Keratinocyte (primary cell): Measurements from ENCODE around the gene CTDSP2. TPM values are rescaled to one million over a fixed set of nuclear protein-coding genes. Genes with fewer than 3 reads are reported as not detected.

Experiments
- DNase-seq: peaks from one replicate; pipeline ENCODE4 v3.0.0-alpha.2; 2011; ENCODE audit warnings: low read depth, missing footprints, low spot score
- FAIRE-seq: peaks from 2 replicates; lab custom pipeline; 2011; peaks lifted over from hg19 to GRCh38; lab: Jason Lieb, UNC
- H2AFZ ChIP-seq: 2 replicates; pipeline ENCODE4 v1.6.0; 2012; ENCODE audit warnings: low read length, control low read depth, inconsistent platforms; ENCODE audit not compliant: control insufficient read depth
- H3K27ac ChIP-seq: 2 replicates; pipeline ENCODE4 v1.5.1; 2011; ENCODE audit warnings: low read length; ENCODE audit not compliant: control insufficient read depth, insufficient read depth
- H3K27me3 ChIP-seq: 3 replicates; pipeline ENCODE4 v1.6.0; 2011; ENCODE audit warnings: low read length; ENCODE audit not compliant: control insufficient read depth, insufficient read depth; ENCODE audit errors: extremely low read depth
- H3K36me3 ChIP-seq, 2 experiments: 2 replicates in 1 of 2; 3 replicates in 1 of 2; pipeline ENCODE4 v1.5.1; 2011; ENCODE audit warnings: low read length in 2 of 2, mild to moderate bottlenecking in 1 of 2; ENCODE audit not compliant: control insufficient read depth in 2 of 2, insufficient read depth in 2 of 2; ENCODE audit errors: extremely low read depth in 1 of 2
- H3K4me1 ChIP-seq: 3 replicates; pipeline ENCODE4 v1.5.1; 2011; ENCODE audit warnings: low read length; ENCODE audit not compliant: control insufficient read depth, insufficient read depth; ENCODE audit errors: extremely low read depth
- H3K4me2 ChIP-seq: 3 replicates; pipeline ENCODE4 v1.6.0; 2011; ENCODE audit warnings: low read depth, low read length; ENCODE audit not compliant: control insufficient read depth, insufficient read depth; ENCODE audit errors: extremely low read depth
- H3K4me3 ChIP-seq, 3 experiments: fragments of 200-600 bp in 1 of 3; sonication (generic) in 1 of 3; 2 replicates in 2 of 3; 3 replicates in 1 of 3; pipeline ENCODE4 v1.5.1; 2011 to 2016; ENCODE audit warnings: low read length in 3 of 3, mild to moderate bottlenecking in 3 of 3, control low read depth in 2 of 3, inconsistent platforms in 1 of 3, low read depth in 1 of 3, mixed read lengths in 1 of 3, mixed run types in 1 of 3, moderate library complexity in 1 of 3; ENCODE audit not compliant: control insufficient read depth in 2 of 3, insufficient read depth in 2 of 3; ENCODE audit errors: extremely low read depth in 1 of 3
- H3K79me2 ChIP-seq: 2 replicates; pipeline ENCODE4 v1.6.0; 2012; ENCODE audit warnings: low read length; ENCODE audit not compliant: control insufficient read depth, insufficient read depth
- H3K9ac ChIP-seq: 3 replicates; pipeline ENCODE4 v1.6.0; 2011; ENCODE audit warnings: low read length; ENCODE audit not compliant: control insufficient read depth, insufficient read depth; ENCODE audit errors: extremely low read depth
- H3K9me1 ChIP-seq: 3 replicates; pipeline ENCODE4 v1.6.0; 2011; ENCODE audit warnings: low read length; ENCODE audit not compliant: control insufficient read depth, insufficient read depth; ENCODE audit errors: extremely low read depth
- H3K9me3 ChIP-seq: 2 replicates; pipeline ENCODE4 v1.5.1; 2012; ENCODE audit warnings: low read depth, low read length; ENCODE audit not compliant: control insufficient read depth
- H4K20me1 ChIP-seq: 3 replicates; pipeline ENCODE4 v1.6.0; 2011; ENCODE audit warnings: low read length; ENCODE audit not compliant: control insufficient read depth, insufficient read depth; ENCODE audit errors: extremely low read depth
- EZH2 ChIP-seq: IDR thresholded peaks from one replicate; pipeline ENCODE4 v1.6.1; 2012; ENCODE audit warnings: inconsistent platforms, mild to moderate bottlenecking, low read length, moderate library complexity
- dilution Hi-C: fragments of 300-500 bp; cut with MboI; formaldehyde crosslinking; loops from one replicate; pipeline ENCODE4 v1.7.0; 2020; ENCODE audit warnings: low sequenced_read_pairs; ENCODE audit not compliant: extremely low pct_ligation_motif_present
- polyA plus RNA-seq, 5 experiments: library from polyadenylated mRNA; depleted of rRNA in 3 of 5; stranded (reverse) in 3 of 5; stranded (forward) in 1 of 5; unstranded in 1 of 5; fragments of >200 nt; gene quantifications; 1 replicate in 1 of 5; 2 replicates in 3 of 5; 3 replicates in 1 of 5; pipeline versions ENCODE4 v1.2.1 to v1.2.3, GENCODE V29; 2011 to 2012; ENCODE audit warnings: missing spikeins in 2 of 5, low read depth in 1 of 5, low replicate concordance in 1 of 5
- TF ChIP-seq, protein P1 (sequence below), 3 experiments: IDR thresholded peaks in 1 of 3; conservative IDR thresholded peaks in 1 of 3; optimal IDR thresholded peaks in 1 of 3; 2 replicates in 2 of 3; 3 replicates in 1 of 3; pipeline versions ENCODE3 to v1.5.1; 2011; ENCODE audit warnings: low read length in 3 of 3, mild to moderate bottlenecking in 3 of 3, moderate library complexity in 2 of 3, control low read depth in 1 of 3, inconsistent platforms in 1 of 3; ENCODE audit not compliant: insufficient read depth in 2 of 3; ENCODE audit errors: extremely low read depth in 1 of 3

Gene CTDSP2
- polyA plus RNA-seq, 1 donor (not counting 4 experiments of a cell fraction or from before 2014, with no cell fraction given), result 54.6 TPM

DNA sequence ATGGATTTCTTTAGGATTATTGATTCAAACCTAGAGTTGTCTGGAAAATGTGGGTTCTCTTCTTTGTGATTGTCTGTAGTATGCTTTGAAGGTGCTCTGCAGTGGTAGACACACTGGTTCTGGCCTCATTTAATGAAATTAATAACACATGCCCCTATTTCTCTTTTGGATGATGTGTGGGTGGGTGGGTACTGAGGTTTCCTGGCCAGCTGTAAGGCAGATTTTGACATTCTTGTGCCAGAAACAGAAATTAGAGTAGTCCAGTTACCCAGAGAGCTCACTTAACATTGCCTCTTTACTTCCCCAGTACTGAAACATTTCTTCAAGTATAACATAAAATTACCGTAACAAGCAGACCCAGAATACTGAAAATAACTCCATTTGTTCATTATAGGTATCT lies 49.5 kb downstream of the CTDSP2 start:
- no peak overlapping the region for H3K4me2 ChIP-seq
- H4K20me1 ChIP-seq, result no peaks in the 10 kb centered on the region
- peaks cover 19% of the 10 kb centered on the region for H3K4me1 ChIP-seq
- dilution Hi-C loops, result no loop called here
- no peaks in the 10 kb centered on the region for H3K27me3 ChIP-seq
- no peak overlapping the region for H2AFZ ChIP-seq
- no peak for DNase-seq
- H3K9me1 ChIP-seq, result no peaks in the 10 kb centered on the region
- FAIRE-seq, result no peak
- no peak overlapping the region for H3K4me3 ChIP-seq
- peaks cover 14 to 16% of the 10 kb centered on the region in 2 experiments for H3K36me3 ChIP-seq
- H3K79me2 ChIP-seq, result no peaks in the 10 kb centered on the region
- H3K9me3 ChIP-seq, result no peaks in the 10 kb centered on the region
- TF ChIP-seq EZH2, result no peak
- TF ChIP-seq, protein P1, sequence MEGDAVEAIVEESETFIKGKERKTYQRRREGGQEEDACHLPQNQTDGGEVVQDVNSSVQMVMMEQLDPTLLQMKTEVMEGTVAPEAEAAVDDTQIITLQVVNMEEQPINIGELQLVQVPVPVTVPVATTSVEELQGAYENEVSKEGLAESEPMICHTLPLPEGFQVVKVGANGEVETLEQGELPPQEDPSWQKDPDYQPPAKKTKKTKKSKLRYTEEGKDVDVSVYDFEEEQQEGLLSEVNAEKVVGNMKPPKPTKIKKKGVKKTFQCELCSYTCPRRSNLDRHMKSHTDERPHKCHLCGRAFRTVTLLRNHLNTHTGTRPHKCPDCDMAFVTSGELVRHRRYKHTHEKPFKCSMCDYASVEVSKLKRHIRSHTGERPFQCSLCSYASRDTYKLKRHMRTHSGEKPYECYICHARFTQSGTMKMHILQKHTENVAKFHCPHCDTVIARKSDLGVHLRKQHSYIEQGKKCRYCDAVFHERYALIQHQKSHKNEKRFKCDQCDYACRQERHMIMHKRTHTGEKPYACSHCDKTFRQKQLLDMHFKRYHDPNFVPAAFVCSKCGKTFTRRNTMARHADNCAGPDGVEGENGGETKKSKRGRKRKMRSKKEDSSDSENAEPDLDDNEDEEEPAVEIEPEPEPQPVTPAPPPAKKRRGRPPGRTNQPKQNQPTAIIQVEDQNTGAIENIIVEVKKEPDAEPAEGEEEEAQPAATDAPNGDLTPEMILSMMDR (optimal IDR thresholded peaks at IDR 0.05 in 1 of 3, IDR thresholded peaks at IDR 0.05 in 1 of 3, conservative IDR thresholded peaks at IDR 0.05 in 1 of 3; ENCODE audit: extremely low read depth in 1 of 3, insufficient read depth in 2 of 3, low read length in 3 of 3), result no peak
- H3K9ac ChIP-seq, result no peak overlapping the region
- H3K27ac ChIP-seq, result no peak overlapping the region

DNA sequence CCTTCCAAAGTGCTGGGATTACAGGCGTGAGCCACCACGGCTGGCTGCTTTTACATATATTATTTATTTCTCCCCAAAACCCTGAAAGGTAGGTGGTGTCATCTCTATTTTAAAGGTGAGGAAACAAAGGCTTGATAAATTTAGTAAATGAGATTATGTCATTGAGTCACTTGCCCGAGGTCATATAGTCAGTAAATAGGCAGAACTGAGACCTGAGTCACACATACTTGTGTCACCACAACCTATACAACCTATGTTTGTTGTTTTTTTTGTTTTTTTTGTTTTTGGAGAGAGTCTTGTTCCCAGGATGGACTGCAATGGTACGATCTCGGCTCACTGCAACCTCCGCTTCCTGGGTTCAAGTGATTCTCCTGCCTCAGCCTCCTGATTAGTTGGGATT lies 51.2 kb downstream of the CTDSP2 start:
- peak; percentile 53 for DNase-seq

More for the DNA sequence above, 51.2 kb downstream of the CTDSP2 start:
- Histone ChIP-seq H3K9me1 (no peaks in the 10 kb centered on the region), H3K36me3 (peaks cover 12 to 22% of the 10 kb centered on the region in 2 experiments), H3K4me1 (peaks cover 19% of the 10 kb centered on the region), H3K9me3 (no peaks in the 10 kb centered on the region), H2AFZ (no peak overlapping the region), H3K79me2 (no peaks in the 10 kb centered on the region), H4K20me1 (no peaks in the 10 kb centered on the region), H3K4me2 (no peak overlapping the region), H3K9ac (no peak overlapping the region), H3K4me3 (no peak overlapping the region), H3K27ac (peak overlapping the region; percentile 64), H3K27me3 (no peaks in the 10 kb centered on the region)
- TF ChIP-seq, protein P1 (optimal IDR thresholded peaks at IDR 0.05 in 1 of 3, IDR thresholded peaks at IDR 0.05 in 1 of 3, conservative IDR thresholded peaks at IDR 0.05 in 1 of 3; ENCODE audit: extremely low read depth in 1 of 3, insufficient read depth in 2 of 3, low read length in 3 of 3), result no peak
- dilution Hi-C loops, result no loop called here
- FAIRE-seq, result no peak
